MM.1S (cell line): ENCODE data around the gene PAM16.

Experiments
- DNase-seq: peaks from one replicate; pipeline ENCODE4 v3.0.0-alpha.2; 2015
- H2AFZ ChIP-seq: fragments of 300-600 bp; sonication (generic); 2 replicates; pipeline ENCODE4 v1.6.0; 2016; ENCODE audit warnings: antibody characterized with exemption, low read length
- H3F3A ChIP-seq: fragments of 300-600 bp; sonication (generic); 2 replicates; pipeline ENCODE4 v1.6.1; 2016; ENCODE audit warnings: mild to moderate bottlenecking, antibody characterized with exemption, low read length, moderate library complexity, mixed read lengths; ENCODE audit not compliant: insufficient read depth
- H3K27ac ChIP-seq: fragments of 300-600 bp; sonication (generic); 2 replicates; pipeline ENCODE4 v1.5.1; 2016; ENCODE audit warnings: mild to moderate bottlenecking, low read length
- H3K27me3 ChIP-seq: fragments of 300-600 bp; sonication (generic); replicated peaks from 2 replicates; pipeline ENCODE4 v1.6.0; 2016; ENCODE audit warnings: low read length; ENCODE audit not compliant: insufficient read depth
- H3K36me3 ChIP-seq: fragments of 300-600 bp; sonication (generic); replicated peaks from 2 replicates; pipeline ENCODE4 v1.6.1; 2016; ENCODE audit warnings: mild to moderate bottlenecking, low read length, mixed read lengths; ENCODE audit not compliant: insufficient read depth
- H3K4me1 ChIP-seq: fragments of 300-600 bp; sonication (generic); 2 replicates; pipeline ENCODE4 v1.6.1; 2016; ENCODE audit warnings: low read length, mixed read lengths
- H3K4me2 ChIP-seq: fragments of 300-600 bp; sonication (generic); 2 replicates; pipeline ENCODE4 v1.6.0; 2016; ENCODE audit warnings: low read depth, low read length
- H3K4me3 ChIP-seq: fragments of 300-600 bp; sonication (generic); 2 replicates; pipeline ENCODE4 v1.5.1; 2016; ENCODE audit warnings: low read length, mixed read lengths
- H3K79me2 ChIP-seq: fragments of 300-600 bp; sonication (generic); 2 replicates; pipeline ENCODE4 v1.6.1; 2016; ENCODE audit warnings: mixed run types, low read length, mixed read lengths
- H3K9ac ChIP-seq: fragments of 300-600 bp; sonication (generic); 2 replicates; pipeline ENCODE4 v1.6.1; 2016; ENCODE audit warnings: low read length, mixed read lengths
- H3K9me2 ChIP-seq: fragments of 300-600 bp; sonication (generic); replicated peaks from 2 replicates; pipeline ENCODE4 v1.6.1; 2016; ENCODE audit warnings: mild to moderate bottlenecking, low read length, mixed read lengths; ENCODE audit not compliant: insufficient read depth
- H3K9me3 ChIP-seq: fragments of 300-600 bp; sonication (generic); replicated peaks from 2 replicates; pipeline ENCODE4 v1.6.1; 2016; ENCODE audit warnings: mild to moderate bottlenecking, low read length, mixed read lengths; ENCODE audit not compliant: insufficient read depth
- H4K20me1 ChIP-seq: fragments of 300-600 bp; sonication (generic); 2 replicates; pipeline ENCODE4 v1.6.1; 2016; ENCODE audit warnings: mild to moderate bottlenecking, low read length, moderate library complexity, mixed read lengths; ENCODE audit not compliant: insufficient read depth
- CTCF ChIP-seq: fragments of 300-600 bp; sonication (generic); IDR thresholded peaks from 2 replicates; pipeline ENCODE4 v1.5.1; 2016; ENCODE audit warnings: antibody characterized with exemption, low read length, mixed read lengths
- EZH2 ChIP-seq: fragments of 300-600 bp; sonication (generic); optimal IDR thresholded peaks from 2 replicates; pipeline ENCODE3; 2017; ENCODE audit warnings: low read depth, mild to moderate bottlenecking, antibody characterized with exemption, low read length, mixed read lengths
- EZH2phosphoT487 ChIP-seq: fragments of 300-600 bp; sonication (generic); IDR thresholded peaks from 2 replicates; pipeline ENCODE4 v1.6.1; 2018; ENCODE audit warnings: antibody characterized with exemption, low read length

Gene PAM16

DNA sequence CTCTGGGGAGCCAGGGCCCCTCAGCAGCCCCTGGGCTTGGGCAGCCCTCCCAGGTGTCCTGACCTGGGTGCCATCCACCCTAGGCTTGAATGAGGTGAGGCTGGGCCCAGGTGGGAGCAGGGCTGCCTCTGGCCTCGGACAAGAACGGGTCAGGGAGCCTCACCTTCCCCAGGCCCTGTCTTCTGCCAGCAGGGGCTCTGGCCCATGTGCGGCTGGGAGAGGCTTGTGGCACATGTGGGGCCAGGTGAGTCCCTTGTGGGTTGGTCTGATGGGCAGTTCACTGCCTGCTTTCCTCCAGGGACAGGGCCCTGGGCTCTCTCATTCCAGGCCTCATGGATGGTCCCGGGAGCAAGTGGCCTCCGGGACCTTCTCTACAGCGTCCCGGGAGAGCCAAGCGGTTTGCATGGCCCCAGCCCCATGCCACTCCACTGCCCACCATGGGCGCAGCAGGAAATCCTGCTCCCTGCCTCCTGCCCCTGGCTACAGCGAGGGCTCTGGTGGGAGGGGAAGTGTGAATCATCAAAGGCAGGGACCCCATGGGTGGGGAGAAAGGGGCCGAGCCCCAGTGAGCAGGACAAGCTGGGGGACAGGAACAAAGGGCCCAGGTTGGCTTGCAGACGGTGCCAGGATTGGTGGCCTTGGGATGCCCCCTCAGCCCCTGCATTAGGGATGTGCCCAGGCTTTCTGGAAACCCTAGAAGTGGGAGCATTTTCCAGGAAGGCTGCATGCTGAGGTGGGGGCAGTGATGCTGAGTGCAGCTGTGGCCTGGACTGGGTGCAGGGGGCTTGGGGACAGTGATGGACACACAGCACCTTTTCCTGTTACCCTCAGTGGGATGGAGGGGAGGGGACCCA lies 32.7 kb upstream of the PAM16 start:
- Histone ChIP-seq H3K79me2 (no peaks in the 10 kb centered on the region; the same call in 1 of the 2 replicates), H3K9ac (no peak overlapping the region), H3K36me3 (peaks cover 3% of the 10 kb centered on the region; the same call in 1 of the 2 replicates)

GRCh38 chr16:4382795-4383357 lies 31.8 kb upstream of the PAM16 start:
- TF ChIP-seq CTCF (no peak), EZH2 (no peak), EZH2phosphoT487 (no peak)
- no peaks in the 10 kb centered on the region for H3K4me1 ChIP-seq
- H2AFZ ChIP-seq: no peak overlapping the region
- H3K9ac ChIP-seq: no peak overlapping the region
- no peak overlapping the region for H3K4me2 ChIP-seq
- H4K20me1 ChIP-seq: no peaks in the 10 kb centered on the region
- H3K4me3 ChIP-seq: no peak overlapping the region
- H3K9me2 ChIP-seq: no peaks in the 10 kb centered on the region
- peaks cover 3% of the 10 kb centered on the region; the same call in 1 of the 2 replicates for H3K36me3 ChIP-seq
- H3K79me2 ChIP-seq: no peaks in the 10 kb centered on the region; the same call in 1 of the 2 replicates
- no peaks in the 10 kb centered on the region for H3F3A ChIP-seq
- H3K9me3 ChIP-seq: no peaks in the 10 kb centered on the region
- no peak for DNase-seq
- no peak overlapping the region for H3K27ac ChIP-seq
- no peaks in the 10 kb centered on the region for H3K27me3 ChIP-seq

More for the DNA sequence above, 32.7 kb upstream of the PAM16 start:
- no peaks in the 10 kb centered on the region for H3K9me3 ChIP-seq
- no peaks in the 10 kb centered on the region for H3F3A ChIP-seq
- TF ChIP-seq EZH2 (no peak), CTCF (no peak), EZH2phosphoT487 (no peak)
- H3K4me1 ChIP-seq: no peaks in the 10 kb centered on the region
- no peaks in the 10 kb centered on the region for H3K9me2 ChIP-seq
- no peaks in the 10 kb centered on the region for H4K20me1 ChIP-seq
- no peaks in the 10 kb centered on the region for H3K27me3 ChIP-seq
- no peak overlapping the region for H3K4me3 ChIP-seq
- H2AFZ ChIP-seq: no peak overlapping the region
- no peak for DNase-seq
- no peak overlapping the region for H3K4me2 ChIP-seq
- no peak overlapping the region for H3K27ac ChIP-seq

GRCh38 chr16:4381935-4382794 lies 31.0 kb upstream of the PAM16 start:
- H2AFZ ChIP-seq: no peak overlapping the region
- H3K9me2 ChIP-seq: no peaks in the 10 kb centered on the region
- no peak overlapping the region for H3K4me3 ChIP-seq
- no peaks in the 10 kb centered on the region for H3F3A ChIP-seq
- no peak overlapping the region for H3K9ac ChIP-seq
- H3K4me2 ChIP-seq: no peak overlapping the region
- H3K4me1 ChIP-seq: no peaks in the 10 kb centered on the region
- no peaks in the 10 kb centered on the region for H3K9me3 ChIP-seq
- TF ChIP-seq EZH2phosphoT487 (no peak), CTCF (no peak), EZH2 (no peak)
- H4K20me1 ChIP-seq: no peaks in the 10 kb centered on the region
- no peak for DNase-seq
- H3K36me3 ChIP-seq: peaks cover 3% of the 10 kb centered on the region; the same call in 1 of the 2 replicates
- no peak overlapping the region for H3K27ac ChIP-seq
- no peaks in the 10 kb centered on the region for H3K27me3 ChIP-seq
- H3K79me2 ChIP-seq: no peaks in the 10 kb centered on the region; the same call in 1 of the 2 replicates
